Stimulated activated CD4-positive, alpha-beta T cell treated with anti-CD3 and anti-CD28 coated beads, Interleukin-12 subunit alpha, Interleukin-12 subunit beta, amount 100 ng/mL, for 48 hours (primary cell): ENCODE results near the gene C11orf21.

ENCODE experiments used
- DNase-seq, 3 donors: peaks; one replicate each; pipeline ENCODE4 v3.0.0-alpha.2; 2020; ENCODE audit warnings: low read depth in 2 of 3, low spot score in 1 of 3

Gene C11orf21

DNA sequence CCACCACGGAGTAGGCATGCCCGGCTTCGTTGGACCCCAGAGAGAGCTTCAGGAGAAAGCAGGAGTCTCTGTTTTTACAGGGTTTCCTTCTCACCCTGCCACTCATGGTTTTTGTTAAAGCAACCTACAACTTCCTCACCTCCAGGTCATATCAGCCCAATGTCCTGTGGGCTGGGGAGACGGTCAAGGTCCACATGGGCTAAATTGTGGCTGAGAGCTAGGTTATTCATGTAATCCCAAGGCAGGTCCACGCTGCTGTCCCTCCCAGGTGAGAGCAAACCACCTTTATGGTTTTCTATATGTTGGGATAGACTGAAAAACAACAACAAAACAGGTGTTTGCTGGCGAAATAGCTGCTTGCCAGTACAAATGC is 19.6 kb upstream of the C11orf21 start:
- no peak for DNase-seq

DNA sequence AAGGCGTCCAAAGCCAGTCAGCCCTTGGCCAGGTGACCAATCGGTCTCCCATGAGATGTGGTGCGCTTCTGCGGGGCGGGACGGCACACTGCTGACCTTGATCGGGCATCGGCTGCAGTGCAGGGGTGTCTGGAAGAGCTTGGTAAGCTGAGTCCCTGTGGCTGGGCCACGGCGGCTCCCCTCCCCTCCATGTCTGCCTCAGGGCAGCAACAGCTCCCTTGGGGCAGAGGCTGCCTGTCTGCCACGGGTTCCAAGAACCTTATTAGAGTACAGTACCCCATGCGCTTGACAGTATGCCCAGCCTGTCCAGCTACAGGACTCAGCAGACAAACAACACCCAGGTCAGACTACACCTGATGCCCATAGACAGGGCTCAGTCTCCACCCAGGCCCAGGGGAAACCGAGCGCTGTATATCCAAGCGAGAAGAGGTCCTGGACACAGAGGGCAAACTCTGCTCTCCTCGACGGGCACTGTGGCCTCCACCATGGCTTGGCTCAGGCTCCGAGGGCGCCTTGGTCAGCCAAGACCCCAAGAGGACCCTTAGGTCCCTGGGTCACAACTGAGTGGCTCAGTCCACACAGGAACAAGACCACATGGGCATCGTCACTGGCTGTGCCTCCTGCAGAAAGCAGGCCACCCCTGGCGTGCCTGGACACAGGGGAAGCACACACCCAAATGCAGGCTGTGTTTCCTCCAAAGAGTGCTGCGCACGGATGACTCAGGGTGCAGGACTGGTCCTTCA is 19.0 kb upstream of the C11orf21 start:
- no peak for DNase-seq

DNA sequence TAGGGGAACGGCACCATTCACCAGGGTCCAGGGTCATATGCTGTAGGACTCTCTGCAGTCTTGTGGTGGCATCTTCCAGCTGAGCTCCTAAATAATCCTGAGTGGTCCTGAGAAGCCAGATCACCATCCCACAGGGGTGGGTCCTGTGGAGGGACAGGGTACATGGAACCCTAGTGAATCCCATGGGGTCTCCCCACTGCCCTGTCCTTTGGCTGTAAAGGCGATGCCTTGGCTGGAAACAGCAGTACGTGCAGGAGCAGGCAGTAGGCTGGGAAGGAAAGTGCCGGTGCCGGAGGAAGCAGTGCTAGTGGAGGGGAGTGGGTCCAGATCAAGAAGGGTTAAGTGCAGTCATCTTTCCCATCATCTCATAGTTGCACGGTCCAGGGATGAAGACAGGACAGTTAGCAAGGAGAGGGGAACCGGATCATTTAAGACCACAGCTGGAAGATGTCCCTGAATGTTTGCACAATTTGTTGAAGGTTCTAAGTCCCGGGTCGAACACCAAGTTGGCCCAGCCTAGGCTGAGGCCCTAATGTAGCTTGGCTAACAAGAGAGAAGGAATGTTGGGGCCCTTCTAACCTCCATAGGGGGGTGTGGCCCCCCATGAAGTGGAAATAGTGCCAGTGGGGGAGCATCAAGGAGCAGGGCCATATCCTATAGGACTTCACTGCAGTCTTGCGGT is 18.2 kb upstream of the C11orf21 start:
- no peak for DNase-seq

DNA sequence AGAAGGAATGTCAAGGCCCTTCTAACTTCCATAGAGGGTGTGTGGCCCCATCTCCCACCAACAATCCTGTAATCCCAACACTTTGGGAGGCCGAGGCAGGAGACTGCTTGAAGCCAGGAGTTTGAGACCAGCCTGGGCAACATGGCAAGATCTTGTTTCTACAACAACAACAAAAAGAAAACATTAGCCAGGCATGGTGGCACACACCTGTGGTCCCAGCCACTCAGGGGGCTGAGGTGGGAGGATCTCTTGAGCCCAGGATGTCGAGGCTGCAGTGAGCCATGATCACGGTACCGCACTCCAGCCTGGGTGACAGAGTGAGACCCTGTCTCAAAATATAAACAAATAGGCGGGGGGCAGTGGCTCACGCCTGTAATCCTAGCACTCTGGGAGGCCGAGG is 17.0 kb upstream of the C11orf21 start:
- no peak for DNase-seq

DNA sequence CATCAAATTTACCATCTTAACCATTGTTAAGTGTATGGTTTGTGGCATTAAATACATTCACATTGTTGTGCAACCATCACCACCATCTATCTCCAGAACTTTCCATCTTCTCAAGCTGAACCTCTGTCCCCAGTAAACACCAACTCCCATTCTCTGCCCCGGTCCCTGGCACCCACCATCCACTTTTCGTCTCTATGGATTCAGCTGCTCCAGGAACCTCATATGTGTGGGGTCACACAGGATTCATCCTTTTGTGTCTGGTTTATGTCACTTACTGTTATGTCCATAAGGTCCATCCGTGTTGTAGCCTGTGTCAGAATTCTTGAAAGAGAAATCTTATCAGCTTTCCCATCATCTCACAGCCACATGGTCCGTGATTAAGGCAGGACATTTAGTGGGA is 16.4 kb upstream of the C11orf21 start:
- DNase-seq = no peak

DNA sequence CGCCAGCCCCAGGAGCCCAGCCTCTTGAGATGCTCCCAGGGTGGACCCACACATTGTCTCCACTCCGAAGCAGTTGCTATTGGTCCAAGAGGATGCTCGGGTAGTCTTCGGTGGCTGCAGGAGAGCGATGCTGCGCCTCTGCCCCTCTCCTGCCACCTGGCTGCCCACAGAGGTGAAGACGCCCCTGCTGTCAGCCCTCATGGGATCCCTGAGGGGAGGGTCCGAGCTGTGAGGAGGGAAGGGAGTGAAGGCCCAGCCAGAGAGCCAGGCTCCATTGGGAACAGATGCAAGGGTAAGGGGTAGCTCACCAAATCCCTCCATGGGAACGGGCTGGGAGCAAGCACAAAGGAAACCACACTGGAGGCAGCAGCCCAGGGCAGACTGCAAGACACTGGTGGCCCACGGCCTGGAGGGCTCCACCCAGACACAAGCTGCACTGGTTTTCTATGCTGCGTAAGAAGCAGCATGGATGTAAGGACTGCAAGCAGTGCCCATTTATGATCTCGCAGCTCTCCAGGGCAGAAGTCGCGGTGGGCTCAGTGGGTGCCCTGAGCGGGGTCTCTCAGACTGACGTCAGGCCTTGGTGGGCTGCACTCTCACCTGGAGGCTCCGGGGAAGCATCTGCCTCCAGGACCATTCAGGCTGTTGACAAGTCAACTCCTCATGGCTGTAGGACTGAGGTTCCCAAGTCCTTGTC is 15.8 kb upstream of the C11orf21 start:
- no peak for DNase-seq

DNA sequence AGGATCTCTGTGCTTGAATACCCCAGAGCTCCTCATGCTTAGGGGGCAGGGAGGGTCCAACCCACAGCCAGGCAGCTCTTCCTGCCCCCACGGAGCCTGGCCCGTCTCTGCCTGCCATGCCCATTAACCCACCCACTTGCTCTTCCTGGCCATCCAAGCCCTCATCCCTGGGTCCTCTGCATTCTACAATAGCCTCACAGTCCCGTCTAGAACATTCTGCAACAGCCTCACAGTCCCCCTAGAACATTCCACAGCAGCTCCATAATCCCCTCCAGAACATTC is 15.2 kb upstream of the C11orf21 start:
- DNase-seq = no peak

DNA sequence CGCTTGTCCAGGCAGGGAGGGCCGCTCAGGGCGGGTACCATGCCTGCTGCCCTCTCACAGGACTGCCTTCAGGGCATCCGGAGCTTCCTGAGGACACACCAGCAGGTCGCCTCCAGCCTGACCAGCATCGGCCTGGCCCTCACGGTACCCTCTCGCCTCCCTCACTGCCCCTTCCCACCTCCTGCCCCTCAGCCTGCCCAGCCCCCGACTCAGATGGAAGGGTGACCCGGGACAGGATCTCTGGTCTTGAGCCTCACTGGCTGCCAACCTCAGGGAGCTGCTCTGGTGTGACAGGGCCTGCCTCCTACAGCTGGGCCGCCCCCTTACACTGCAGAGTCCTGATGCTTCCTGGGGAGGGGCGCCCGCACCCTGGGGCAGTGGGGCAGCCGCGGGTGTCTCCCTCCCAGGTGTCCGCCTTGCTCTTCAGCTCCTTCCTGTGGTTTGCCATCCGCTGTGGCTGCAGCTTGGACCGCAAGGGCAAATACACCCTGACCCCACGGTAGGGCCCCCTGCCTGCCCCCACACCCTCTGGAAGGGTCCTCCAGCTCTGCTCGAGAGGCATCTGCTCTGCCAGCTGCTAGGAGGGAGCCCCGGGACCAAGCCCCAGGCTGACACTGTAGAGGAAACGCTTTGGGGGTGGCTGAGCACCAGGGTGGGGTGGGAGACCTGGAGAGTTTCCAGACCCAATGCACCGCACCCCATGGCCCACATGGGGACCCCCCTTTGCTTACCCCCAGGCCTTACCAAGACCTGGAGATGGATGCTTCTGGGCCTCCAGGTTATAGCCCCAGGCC is 14.6 kb upstream of the C11orf21 start:
- no peak for DNase-seq

DNA sequence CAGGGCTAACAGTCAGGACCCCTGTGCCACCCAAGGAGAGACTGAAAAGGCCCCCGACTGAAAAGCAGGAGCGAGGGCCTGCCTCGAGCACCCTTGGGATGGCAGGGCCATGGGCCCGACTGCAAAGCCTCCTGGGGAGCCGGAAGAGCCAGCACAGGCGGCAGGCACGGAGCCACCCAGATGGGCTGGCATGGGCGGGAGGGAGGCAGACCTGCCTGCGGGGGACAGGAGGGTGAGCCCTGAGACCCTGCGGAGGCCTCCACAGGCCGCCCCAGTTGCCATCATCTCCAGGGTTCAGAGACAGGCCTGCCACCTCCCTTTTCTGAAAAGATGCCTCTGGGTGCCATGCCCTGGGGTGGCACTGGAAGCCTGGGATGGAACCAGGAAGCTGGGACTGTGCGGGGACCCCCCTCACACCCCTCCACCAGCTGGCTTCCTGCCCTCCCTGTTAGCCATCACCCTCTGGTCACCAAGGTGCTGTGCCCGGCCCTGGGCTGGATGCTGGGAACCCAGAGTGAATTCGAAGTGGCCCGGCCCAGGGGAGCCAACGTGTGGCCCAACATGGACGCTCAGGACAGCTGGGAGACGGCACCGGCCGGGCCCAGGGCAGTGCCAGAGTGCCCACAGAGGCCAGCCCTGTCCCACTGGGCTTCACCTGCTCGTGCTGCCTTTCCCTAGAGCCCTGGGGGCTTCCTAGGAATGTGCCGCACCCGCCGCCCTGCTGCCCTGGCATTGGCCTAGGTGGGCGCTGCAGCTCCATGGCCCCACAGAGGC is 13.9 kb upstream of the C11orf21 start:
- DNase-seq = no peak

DNA sequence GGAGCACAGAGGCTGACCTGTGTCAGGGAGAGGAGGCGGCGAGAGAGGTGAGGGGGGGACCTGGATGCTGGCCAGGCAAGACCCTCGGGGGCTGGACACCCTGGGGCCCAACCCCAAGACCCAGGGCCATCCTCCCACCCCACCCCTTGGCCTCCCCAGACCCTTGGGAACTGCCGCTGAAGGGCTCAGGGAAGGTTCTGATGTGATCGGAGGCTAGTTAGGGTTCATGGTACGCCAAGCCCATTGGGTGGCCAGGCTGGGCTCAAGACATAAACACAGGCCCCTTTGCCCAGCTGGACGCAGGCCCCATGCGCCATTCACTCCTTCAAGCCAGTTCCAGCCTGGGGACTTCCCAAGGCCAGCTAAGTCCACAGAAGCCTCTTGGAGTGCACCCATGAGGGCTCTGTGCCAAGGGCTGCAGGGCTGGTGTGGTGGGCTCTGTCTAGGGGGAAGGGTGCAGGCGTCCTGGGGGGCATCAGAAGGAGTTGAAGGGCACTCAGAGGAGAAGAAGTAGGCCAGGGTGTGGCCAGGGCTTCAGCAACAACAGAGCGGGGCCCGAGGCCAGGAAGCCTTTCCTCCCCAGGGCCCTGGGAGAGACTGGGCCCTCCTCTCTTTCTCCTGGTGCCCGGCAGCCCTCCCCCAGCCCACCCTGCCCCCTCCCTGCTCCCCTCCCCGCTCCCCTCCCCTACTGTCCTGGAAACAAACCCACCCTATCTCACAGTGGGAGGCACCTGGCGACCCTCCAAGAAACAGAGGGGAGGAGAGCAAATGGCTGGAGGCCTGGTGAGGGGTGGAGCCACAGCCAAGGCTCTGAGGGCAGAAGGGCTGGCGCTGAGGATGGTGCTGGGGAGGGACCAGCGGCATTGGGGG is 13.0 kb upstream of the C11orf21 start:
- no peak for DNase-seq

DNA sequence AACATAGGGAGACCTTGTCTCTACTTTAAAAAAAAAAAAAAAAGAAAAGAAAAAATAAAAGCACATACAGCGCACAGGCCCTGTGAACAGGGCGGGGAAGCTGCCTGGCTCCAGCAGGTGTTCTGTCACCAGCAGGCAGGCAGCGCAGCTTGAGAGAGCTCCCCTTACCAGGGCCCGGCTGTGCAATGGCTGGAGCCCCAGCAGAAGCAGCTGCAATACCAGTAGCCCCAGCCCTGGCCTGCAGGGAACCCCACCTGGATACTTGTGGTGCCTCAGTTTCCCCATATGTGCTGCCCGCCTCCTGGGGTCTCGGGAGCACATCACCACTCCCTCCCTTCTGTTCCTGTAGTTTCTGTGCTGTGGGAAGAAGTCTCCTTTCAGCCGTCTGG is 12.4 kb upstream of the C11orf21 start:
- DNase-seq = no peak

DNA sequence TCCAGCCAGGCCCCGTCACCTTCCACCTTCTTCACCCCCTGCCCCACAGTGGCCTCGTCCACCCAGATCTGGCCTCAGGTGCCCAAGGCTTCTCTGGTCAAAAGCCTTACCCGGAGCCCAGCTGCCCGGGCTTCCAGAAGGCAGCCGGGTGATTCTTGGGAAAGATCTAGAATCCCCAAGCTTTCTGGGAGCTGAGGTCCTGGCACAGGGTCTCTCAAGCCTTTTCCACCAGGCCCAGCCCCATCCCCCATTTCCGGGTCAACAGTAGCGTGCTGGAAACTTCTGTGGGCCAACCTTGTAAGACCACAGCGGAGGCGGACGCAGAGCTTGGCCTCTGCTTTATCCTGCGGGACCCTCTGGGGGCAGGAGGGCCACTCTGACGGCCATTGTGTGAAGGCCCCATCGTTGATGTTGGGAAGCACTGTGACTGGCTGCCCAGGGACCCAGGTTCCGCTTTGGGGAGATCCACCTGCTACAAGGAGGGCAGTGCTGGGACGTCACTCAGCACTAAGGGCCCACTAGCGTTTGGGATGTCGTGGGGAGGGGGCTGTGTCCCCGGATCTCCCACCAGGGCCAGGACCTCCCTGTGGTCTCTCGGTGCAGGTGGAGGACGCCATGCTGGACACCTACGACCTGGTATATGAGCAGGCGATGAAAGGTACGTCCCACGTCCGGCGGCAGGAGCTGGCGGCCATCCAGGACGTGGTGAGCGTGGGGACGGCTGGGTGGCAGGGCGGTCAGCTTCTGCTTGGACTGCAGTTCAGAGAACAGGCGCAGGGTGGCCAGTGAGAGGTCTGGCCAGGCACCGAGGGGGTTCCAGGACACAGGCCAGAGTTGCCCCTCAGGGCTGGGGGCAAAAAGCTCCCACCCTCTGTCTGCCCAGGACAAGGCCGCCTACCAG is 11.6 kb upstream of the C11orf21 start:
- no peak for DNase-seq

DNA sequence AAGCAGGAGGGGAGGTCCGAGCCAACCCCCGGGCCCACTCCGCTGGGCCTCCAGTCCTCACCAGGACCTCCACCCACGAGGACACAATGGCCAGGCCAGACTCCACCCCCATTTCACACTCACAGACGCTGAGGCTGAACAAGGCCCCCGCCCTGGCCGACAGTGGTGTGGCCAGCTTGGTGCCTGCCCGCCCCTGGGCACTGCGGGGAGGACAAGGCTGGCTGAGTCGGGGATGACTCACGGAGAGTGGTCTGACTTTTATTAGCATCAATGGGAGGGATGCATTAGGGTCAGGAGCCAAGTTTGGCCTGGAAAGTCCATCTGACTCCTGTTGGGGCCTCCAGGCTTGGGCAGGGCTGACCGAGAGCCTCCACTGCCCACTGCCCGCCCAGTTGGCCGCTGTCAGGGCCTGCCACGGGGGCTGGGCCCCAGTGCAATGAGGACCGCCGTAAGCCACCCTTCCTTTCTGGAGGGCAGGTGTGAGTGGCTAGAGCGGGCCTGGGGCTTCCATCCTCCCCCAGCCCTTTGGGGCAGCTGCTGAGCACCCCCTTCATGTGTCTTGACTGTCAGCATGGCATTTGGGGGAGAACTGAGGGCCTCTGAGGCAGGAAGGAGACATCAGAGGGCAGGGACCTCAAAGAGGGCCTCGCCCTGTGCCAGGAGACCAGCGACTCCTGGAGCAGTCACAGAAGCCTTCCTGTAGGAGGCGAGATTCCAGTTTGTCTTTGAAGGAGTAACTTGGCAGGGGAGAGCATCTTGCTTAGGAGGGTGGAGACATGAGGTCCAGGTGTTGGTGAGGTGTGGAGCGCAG is 10.7 kb upstream of the C11orf21 start:
- no peak for DNase-seq

DNA sequence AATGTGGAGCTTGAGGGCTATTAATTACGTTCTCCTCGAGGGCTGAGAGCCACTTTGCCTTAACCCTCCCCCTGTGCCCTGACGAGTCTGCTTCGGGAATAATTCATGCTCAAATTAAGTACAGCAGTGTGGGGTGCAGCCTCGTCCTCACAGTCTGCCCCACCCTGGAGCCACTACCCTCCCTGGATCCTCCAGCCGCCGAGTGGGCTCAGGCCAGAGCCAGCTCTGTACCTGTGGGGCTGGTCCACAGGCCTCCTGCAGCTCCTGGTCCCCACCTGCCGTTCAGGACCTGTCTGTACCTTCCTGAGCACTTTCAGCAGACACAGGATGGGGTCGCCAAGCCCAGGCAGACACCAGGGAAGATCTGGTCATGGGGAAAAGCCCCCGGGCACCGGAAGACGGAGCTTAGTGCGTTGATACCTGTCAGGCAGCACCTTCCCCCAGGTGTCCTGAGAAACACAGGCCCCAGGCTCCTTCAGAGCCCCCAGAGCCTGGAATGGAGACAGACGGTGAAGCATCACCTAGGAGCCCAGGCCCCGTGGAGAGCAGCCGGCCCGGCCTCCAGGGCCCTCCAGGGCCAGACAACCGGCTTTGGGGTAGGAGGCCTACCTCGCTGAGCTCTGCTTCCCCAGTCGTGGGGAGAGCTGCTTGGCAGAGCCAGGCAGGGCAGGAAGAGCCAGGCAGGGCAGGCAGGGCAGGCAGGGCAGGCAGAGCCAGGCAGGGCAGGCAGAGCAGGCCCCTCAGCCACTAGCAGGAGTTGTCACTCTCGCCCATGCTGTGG is 9.8 kb upstream of the C11orf21 start:
- no peak for DNase-seq

DNA sequence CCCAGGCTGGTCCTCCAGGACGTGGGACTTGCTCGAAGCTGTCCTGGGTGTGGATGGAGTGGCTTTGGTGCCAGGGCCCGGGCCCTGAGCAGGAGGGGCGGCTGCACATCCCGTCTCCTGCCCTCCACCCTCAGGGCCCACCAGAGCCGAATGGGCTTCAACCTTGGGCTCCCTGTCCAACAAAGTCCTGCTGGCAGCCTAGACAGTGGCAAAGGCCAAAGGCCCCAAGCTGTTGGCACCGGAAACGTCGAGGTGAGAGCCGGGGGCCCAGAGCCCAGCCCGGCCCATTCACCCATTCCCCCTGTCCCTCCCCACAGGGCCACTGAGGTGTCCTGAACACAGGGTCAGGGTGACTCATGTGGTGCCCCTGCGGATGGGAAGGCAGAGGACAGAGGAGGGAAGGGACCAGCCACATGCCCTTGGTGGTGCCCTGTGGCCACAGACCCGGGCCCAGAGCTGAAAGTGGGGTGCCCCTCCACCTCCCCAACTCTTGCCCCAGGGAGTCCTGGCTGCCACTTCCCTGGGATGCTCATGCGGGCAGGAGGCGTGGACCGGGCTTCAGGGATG is 9.2 kb upstream of the C11orf21 start:
- DNase-seq = no peak

DNA sequence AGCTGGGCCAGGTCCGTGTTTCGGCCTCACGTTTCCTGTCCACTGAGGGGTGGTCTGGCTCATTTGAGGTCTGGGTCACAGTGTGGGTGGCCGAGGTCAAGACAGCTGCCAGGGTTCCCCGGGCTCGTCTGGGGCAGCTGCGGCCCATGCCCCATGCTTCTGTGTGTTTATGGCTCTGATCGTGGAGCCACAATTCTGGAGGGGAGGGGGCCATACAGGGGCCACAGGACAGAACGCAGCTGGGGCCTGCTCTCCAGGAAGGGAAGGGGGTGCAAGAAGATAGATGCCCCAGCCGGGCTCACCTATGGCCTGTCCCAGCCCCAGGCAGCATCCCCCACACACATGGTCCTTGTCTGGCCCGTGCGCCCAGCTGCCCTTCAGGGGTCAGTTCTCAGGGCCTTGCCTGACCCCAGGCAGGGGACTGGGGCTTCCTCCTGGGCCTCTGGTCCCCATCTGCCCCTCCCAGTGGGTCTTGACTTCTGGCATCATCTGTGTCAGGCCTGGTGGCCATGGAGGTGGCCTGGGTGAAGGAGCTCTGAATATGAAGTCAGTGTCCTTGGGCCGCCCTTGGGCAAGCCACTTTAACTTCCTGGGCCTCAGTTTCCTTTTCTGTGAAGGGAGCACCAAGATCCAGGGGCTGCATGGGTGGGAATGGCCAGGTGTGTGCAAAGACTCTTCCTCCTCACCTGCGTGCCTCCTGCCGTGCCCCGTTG is 8.5 kb upstream of the C11orf21 start:
- DNase-seq = no peak
